ENCODE data around the gene KIF22. TPM values are rescaled to one million over a fixed set of nuclear protein-coding genes. Genes with fewer than 3 reads are reported as not detected.
A peak's percentile ranks its signal among the peaks of the same experiment; 100 is the strongest.

The KIF22 gene
- total and polyA plus RNA-seq, 9 of the 15 experiments (the other 6 are each of a cell fraction or from before 2014, with no cell fraction given): 8.7 to 232 (median 131) TPM

- POLR2A ChIA-PET: interaction anchor here (0.6 to 1.3 kb wide), 5 partner anchors 8 to 235 kb away, joined by 3 to 4 read pairs (median 3); partner anchors contain the start of gene QPRT
- intact Hi-C loops (cut with micrococcal nuclease): loop anchor here (5.0 to 10.0 kb wide), 2 partner anchors 116 to 207 kb away; partner anchors contain the start of gene C16orf92
- peak; percentile 44 for FAIRE-seq
These were observed 27.5 kb downstream of the KIF22 start for GRCh38 chr16:29818082-29818481.

More at GRCh38 chr16:29818082-29818481, 27.5 kb downstream of the KIF22 start:
- Histone ChIP-seq H3K4me2 (ENCODE audit: insufficient read depth, low read length) (no peak overlapping the region), H3K9me3 (replicated peaks; ENCODE audit: control insufficient read depth, insufficient read depth, low read depth, low read length) (no peaks in the 10 kb centered on the region), H2AFZ (ENCODE audit: low read depth, low read length) (no peak overlapping the region), H3K9me1 (ENCODE audit: control insufficient read depth, insufficient read depth, low read length) (no peaks in the 10 kb centered on the region), H3K27me3 (ENCODE audit: control insufficient read depth in 2 of 2, insufficient read depth in 2 of 2, low read length in 2 of 2) (no peaks in the 10 kb centered on the region), H4K20me1 (replicated peaks; ENCODE audit: control insufficient read depth, insufficient read depth, low read length) (no peaks in the 10 kb centered on the region; the same call in 1 of the 2 replicates), H3K4me1 (replicated peaks in 1 of 2; ENCODE audit: control insufficient read depth in 2 of 2, insufficient read depth in 2 of 2, low read length in 2 of 2) (peaks cover 17 to 57% of the 10 kb centered on the region in 2 experiments), H3K27ac (ENCODE audit: extremely low read depth, low read depth, low read length) (no peak overlapping the region), H3K36me3 (ENCODE audit: control insufficient read depth, insufficient read depth, low read length) (peaks cover 23% of the 10 kb centered on the region), H3K9ac (ENCODE audit: insufficient read depth in 1 of 2, low read depth in 2 of 2, low read length in 2 of 2) (no peak overlapping the region; a peak in 1 of 4 replicates), H3K4me3 (no peak overlapping the region), H3K79me2 (ENCODE audit: control insufficient read depth, insufficient read depth, low read length) (peaks cover 21% of the 10 kb centered on the region)
- CTCF ChIA-PET (ENCODE audit: low intra/inter-chr PET ratio): no interaction called here
- ATAC-seq (no peak), DNase-seq (ENCODE audit: extremely low read depth in 1 of 4, low spot score in 3 of 4) (no peak)
- TF ChIP-seq ESRRB (CRISPR knock-in tag; IDR thresholded peaks at IDR 0.05; ENCODE audit: borderline replicate concordance) (no peak), LARP7 (IDR thresholded peaks at IDR 0.05) (no peak), NFIX (CRISPR knock-in tag; IDR thresholded peaks at IDR 0.05; ENCODE audit: low read depth) (no peak), MEF2D (tag; conservative IDR thresholded peaks at IDR 0.05; ENCODE audit: low read depth) (no peak), SFPQ (IDR thresholded peaks at IDR 0.05; ENCODE audit: low read depth, low read length) (no peak), POLR2AphosphoS2 (IDR thresholded peaks at IDR 0.05; ENCODE audit: low read length) (no peak), NFXL1 (CRISPR knock-in tag; IDR thresholded peaks at IDR 0.05) (no peak), RBM14 (IDR thresholded peaks at IDR 0.05; ENCODE audit: borderline replicate concordance, insufficient read depth, low read depth, low read length) (no peak), ATF6 (CRISPR knock-in tag; IDR thresholded peaks at IDR 0.05) (no peak), ELF2 (CRISPR knock-in tag; IDR thresholded peaks at IDR 0.05) (no peak), BMI1 (IDR thresholded peaks at IDR 0.05; ENCODE audit: low read length) (no peak), ARID2 (IDR thresholded peaks at IDR 0.05) (no peak), SMAD3 (CRISPR knock-in tag; conservative IDR thresholded peaks at IDR 0.05) (no peak), CHD4 (IDR thresholded peaks at IDR 0.05; ENCODE audit: insufficient read depth, insufficient replicate concordance, low read depth, low read length, poor library complexity, severe bottlenecking) (no peak)
- TF ChIP-seq, protein P1, sequence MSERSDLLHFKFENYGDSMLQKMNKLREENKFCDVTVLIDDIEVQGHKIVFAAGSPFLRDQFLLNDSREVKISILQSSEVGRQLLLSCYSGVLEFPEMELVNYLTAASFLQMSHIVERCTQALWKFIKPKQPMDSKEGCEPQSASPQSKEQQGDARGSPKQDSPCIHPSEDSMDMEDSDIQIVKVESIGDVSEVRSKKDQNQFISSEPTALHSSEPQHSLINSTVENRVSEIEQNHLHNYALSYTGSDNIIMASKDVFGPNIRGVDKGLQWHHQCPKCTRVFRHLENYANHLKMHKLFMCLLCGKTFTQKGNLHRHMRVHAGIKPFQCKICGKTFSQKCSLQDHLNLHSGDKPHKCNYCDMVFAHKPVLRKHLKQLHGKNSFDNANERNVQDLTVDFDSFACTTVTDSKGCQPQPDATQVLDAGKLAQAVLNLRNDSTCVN (CRISPR knock-in tag; IDR thresholded peaks at IDR 0.05): no peak
- TF ChIP-seq, protein P2, sequence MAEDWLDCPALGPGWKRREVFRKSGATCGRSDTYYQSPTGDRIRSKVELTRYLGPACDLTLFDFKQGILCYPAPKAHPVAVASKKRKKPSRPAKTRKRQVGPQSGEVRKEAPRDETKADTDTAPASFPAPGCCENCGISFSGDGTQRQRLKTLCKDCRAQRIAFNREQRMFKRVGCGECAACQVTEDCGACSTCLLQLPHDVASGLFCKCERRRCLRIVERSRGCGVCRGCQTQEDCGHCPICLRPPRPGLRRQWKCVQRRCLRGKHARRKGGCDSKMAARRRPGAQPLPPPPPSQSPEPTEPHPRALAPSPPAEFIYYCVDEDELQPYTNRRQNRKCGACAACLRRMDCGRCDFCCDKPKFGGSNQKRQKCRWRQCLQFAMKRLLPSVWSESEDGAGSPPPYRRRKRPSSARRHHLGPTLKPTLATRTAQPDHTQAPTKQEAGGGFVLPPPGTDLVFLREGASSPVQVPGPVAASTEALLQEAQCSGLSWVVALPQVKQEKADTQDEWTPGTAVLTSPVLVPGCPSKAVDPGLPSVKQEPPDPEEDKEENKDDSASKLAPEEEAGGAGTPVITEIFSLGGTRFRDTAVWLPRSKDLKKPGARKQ (CRISPR knock-in tag; IDR thresholded peaks at IDR 0.05): no peak
- no TSS peak for BruUV-seq (replicated peaks)
- 58% methylated on average over 4 of the region's 4 CpGs for WGBS (ENCODE audit: insufficient coverage, low coverage, missing lambda C conversion rate)
- in situ Hi-C loops (cut with MboI): no loop called here

Measured in K562 (cell line).